ENCODE data around the gene REXO4.
"Not testable (repeated sequence)": the region's sequence is repeated elsewhere in the genome, so short reads cannot be mapped to it uniquely, and the experiment has no call there.

The REXO4 gene

DNA sequence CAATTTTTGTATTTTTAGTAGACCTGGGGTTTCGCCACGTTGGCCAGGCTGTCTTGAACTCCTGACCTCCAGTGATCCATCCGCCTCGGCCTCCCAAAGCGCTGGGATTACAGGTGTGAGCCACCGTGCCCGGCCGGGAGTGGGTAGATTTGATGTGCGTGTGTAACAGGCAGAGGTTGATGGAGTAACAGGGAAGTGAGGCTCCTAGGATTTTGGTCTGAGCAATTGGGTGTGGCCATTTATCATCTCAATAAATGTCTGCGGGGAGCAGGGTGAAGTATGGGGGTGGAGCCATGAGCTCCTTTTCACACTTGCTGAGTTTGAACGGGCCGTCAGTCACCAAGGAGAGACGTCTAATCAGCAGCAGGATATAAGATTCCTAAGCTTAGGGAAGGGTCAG lies 1.2 kb upstream of the REXO4 start:
- DNase-seq = no peak

DNA sequence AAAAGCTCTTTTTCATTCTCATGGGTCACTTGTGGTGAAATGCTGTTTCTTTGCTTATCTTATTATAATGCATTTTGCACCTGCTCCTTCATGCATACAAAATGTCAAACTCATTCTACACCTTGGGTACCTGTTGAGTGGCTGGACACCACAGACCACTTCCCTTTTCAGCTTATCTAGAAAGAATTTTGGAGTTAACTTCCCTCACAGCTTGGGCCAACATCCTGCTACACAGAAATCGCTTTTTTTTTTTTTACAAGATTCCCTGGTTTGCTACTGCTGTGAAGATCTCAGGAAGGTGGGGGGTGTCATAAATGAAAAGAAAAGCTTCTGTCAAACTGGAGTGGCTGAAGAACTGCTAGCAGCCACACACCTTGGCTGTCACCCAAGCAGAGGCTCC lies 2.6 kb downstream of the REXO4 start:
- no peak for DNase-seq

DNA sequence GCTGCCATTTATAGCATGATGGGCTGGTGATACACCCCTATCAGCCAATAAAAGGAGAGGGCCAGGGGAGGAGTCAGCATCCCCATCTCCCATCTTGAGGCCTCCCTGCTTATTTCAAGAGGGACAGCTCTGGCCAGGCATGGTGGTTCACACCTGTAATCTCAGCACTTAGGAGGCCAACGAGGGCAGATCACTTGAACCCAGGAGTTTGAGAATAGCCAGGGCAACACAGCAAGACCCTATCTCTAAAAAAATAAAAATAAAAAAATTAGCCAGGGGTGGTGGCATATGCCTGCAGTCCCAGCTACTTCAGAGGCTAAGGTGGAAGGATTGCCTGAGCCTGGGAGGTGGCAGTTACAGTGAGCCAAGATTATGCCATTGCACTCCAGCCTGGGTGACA lies 9.8 kb downstream of the REXO4 start:
- no peak for DNase-seq

DNA sequence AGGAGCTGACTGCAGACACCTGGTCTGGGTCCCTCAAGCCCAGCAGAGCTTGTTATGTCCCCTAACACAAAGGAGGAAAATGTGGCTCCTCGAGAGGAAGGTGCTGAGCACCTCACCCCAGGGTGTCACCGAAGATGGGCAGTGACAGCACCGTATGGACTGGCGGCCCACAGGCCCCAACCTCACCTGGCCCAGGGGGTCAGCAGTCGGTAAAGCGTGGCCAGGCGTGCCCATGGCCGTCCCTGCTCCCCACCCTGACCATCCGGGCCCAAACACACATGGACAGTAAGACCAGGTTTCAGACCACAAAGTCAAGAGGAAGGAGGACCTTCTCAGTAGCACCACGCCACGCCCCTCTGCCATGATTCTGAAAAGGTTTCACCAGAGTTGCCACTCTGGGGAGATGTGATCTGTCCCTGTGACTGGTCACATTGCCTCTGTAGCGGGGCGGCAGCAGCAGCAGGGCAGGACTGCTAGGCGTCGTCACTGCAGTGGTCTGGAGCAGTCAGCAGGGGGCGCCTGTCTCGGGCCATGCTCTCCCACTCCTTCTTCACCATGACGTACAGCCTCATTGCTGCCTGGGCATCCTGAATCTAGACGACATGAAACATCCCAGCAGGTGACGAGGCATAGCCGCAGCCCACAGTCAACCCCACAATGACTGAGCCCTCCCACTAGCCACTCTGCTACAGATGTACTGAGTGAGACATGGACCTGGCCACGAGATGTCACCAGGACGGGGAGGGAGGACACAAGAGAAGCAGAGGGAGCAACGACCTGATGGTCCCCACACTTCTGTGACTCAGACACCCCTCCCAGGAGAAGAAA lies 11.1 kb downstream of the REXO4 start:
- DNase-seq = peak; percentile 76

DNA sequence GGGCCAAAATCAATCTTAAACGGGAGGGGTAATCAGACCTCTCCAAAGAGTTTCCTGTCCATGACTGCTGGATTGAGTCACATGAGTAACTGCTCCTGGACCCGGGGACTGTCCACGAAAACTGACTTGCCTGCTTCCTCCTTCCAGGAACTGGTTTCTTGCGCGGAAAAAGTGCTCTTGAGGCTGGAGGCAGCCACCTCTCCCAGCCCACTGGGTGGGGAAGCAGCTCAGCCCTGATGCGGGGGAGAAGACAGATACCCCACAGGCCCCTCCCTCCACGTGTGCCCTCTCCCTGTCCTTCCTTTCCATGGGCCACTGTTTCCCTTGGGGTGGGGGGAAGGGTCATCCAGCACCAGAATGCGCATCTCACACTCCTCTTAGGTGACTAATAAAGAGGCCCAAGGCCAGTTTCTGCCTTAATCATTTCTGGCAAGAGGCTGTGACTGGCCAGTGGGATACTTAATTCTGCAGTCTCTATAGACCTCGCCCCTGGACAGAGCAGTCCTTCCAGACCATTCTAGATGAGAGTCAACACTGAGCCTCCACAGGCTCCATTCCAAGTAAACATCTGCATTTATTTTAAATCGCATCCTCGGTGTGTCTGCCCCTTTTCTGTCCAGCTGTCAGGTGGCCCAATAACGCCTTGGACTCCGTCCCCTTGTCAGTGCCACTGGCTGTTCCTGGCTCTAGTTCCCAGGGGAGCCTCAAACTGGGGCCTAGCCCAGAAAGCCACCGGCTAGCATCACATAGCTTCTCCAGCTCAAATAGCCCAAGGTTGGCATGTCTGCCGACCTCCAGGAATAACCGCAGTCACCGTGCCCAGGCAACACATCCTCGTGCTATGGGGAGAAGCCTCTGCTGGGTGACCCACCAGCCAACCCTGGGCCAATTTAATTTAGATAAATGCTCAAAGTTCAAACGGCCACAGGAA lies 12.0 kb downstream of the REXO4 start:
- no peak for DNase-seq

DNA sequence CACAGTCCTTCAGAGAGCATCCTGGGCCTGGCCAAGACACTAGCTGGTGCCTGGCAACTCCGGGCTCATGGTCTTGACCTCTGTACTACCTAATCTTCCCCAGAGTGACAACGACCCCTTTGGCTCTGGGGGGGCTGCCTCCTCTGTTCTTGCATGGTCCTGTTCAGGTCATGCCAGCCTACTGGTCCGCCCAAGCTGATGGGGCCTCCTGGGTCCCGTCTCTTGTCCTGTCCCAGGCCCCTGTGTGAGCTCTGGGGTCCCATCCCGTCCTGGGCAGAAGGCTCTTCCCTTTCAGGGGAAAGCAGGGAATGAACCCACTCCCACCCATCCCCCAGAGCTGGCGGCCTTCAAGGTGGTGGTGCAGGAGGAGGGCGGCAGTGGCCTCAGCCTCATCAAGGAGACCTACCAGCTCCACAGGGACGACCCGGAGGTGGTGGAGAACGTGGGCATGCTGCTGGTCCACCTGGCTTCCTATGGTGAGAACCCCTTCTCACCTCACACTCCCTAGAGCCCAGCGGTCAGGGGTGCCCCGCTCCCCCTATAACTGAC lies 13.3 kb downstream of the REXO4 start:
- DNase-seq = no peak

DNA sequence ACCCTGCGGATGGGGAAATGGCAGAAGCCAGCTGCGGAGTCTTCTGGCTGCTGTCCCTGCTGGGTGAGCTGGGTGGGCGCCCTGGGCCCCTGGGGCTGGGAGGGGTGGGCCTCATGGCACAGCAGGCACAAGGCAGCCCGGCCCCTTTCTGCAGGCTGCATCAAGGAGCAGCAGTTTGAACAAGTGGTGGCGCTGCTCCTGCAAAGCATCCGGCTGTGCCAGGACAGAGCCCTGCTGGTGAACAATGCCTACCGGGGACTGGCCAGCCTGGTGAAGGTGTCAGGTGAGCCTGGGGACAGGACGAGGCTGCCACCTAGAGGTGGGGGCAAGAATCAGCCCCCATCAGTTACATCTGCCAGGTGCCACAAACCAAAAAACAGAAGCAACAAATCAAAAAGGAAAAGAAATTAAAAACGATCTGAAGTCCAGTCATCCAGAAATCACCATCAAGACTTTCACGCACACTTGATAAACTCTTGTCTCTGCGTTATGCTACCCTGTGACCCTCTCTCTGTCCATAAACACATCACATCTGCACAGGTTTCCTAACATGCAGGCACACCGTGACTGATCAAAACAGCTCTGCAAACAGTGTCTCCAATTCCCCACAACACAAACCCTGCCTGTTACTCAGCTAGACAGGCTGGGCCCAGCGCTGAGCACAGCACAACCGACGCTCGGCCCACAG lies 13.9 kb downstream of the REXO4 start:
- DNase-seq = peak; percentile 45

DNA sequence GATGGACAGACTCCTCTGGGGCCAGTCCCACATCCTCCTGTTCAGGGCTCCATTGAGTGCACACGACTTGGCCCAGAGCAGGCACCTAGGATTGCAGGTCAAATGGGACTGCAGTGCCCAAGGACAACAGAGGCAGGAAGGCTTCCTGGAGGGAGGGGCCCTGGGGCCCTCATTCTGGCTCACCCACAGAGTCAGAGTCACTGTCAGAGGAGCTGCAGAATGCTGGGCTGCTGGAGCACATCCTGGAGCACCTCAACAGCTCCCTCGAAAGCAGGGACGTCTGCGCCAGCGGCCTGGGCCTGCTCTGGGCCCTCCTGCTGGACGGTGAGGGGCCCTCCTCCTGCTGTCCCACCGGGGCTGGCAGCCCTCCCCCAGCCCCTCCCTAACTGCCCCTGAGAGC lies 15.1 kb downstream of the REXO4 start:
- DNase-seq = no peak

DNA sequence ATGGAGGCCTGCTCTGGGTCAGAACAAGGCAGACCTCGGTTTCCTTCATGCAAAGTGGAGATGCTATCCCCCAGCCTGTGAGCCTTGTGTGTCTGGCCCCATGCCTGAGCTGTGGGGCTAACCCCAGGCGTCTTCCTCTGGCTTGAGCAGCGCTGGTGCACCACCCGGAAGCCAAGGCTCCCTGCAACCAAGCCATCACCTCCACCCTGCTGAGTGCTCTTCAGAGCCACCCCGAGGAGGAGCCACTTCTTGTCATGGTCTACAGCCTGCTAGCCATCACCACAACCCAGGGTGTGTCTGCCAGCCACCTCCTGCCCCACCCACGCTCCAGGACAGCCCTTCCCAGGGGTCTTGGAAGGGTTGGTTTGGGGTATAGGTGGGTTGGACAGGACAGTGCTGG lies 16.2 kb downstream of the REXO4 start:
- DNase-seq = no peak

DNA sequence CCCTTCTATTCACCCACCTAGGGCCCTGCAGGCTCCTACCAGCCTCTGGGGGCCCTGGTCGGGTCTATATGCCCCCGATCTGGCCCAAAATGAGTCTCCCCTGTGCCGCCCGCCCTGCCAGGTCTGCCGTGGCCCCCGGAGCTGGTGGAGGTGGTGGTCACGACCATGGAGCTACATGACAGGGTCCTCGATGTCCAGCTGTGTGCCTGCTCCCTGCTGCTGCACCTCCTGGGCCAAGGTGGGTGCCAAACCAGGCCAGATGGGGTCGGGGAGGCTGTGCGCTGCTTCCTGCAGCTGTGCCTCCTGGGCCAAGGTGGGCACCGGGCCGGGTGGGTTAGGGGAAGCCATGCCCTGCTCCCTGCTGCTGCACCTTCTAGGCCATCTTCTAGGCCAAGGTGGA lies 17.5 kb downstream of the REXO4 start:
- no peak for DNase-seq

DNA sequence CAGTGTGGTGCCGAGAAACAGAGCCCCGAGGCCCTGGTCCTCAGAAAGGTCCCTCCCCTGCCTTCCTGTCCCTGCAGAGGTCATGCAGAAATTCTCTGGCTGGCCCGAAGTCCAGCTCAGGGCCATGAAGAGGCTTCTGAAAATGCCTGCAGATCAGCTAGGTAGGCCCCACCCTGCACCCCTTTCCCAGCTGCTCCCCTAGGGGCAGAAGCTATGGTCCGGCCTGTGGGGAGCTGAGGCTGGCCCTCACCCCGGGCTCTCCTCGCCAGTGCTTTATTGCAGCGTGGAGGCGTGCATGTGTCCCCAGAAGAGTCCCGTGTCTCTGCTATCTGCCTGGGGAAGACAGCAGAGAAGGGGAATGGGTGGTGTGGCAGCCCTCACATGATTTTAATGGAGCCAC lies 19.9 kb downstream of the REXO4 start:
- DNase-seq = no peak

DNA sequence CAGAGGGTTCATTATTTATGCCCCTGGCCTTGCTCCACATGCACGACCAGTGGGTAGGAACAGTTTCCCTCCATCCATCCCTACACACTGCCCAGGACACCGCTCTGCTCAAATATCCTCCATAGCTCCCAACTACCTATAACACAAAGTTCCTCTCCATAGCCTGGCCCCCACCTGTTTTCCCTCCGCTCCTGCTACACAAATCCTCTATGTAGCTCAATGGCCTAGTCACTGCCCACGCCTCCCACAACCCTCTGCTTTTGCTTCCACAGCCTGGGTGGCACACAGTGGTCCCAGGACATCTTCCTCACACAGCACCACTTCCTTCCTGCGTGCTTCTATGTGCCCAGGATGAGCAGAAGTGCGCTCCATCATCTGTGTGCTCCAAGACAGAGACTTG lies 20.4 kb downstream of the REXO4 start:
- DNase-seq = no peak

DNA sequence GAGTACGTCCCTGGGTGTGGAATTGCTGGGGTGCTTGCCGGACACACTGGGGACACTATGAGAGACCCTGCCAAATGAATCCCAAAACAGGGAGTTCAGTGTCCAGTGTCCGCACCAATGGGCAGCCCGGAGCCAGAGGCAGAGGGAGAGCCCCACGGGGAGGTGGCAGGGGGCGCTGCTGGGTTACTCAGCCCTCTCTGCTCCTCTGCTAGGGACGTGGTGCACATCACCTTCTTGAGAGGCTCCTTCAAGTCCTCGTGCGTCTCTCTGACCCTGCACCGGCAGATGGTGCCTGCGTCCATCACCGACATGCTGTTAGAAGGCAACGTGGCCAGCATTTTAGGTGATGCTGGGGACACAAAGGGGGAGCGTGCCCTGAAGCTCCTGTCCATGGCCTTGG lies 20.9 kb downstream of the REXO4 start:
- DNase-seq = no peak

DNA sequence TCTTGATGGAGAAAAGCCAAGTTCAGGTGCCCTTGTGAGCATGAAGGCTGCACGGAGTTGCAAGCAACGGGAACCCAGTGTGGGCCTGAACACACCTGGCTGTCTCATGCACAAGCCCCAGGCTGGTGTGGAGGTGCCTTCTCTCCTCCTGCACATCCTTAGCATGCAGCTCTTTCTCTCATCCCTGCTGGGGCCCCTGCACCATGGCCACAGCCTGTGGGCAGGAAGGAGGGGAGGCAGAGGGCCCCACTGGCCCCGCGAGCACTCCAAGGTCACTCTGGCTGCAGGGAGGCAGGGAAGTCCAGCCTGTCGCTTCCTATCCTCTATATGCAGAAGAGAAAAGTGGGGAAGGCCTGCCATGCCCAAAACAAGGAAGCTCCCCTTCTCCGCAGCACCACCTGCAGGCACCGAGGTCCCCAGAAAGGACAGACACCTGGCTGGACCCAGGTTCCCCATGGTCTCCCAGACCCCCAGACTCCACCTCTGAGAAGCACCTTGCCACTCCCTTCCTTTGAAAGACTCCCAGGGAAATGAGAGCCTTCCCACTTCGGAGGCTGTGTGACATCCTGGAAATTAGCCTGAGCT lies 23.0 kb downstream of the REXO4 start:
- DNase-seq = no peak

DNA sequence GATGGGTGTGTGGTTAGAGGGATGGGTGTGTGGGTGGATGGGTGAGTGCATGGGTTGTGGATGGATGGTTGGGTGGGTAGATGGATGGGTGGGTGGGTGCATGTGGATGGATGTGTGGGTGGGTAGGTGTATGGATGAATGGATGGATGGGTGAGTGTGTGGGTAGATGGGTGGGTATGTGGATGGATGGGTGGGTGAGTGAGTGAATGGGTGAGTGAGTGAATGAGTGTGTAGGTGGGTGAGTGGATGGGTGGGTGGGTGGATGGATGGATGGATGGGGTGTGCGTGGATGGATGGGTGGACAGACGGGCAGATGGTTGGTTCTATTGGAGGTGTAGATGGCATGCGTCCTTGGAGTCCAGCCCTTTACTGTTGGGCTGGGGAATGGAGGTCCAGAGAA lies 24.4 kb downstream of the REXO4 start:
- no peak for DNase-seq

DNA sequence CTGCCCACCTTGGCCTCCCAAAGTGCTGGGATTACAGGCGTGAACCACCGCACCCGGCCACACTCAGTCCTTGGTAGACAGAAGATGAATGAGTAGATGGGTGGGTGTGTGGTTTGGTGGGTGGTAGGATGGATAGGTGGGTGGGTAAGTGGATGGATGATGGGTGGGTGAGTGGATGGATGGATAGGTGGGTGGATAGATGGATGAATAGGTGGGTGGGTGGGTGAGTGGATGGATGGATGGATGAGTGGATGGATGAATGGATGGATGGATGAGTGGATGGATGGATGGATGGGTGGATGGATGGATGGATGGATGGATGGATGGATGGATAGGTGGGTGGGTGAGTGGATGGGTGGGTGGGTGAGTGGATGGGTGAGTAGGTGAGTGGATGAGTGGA lies 25.5 kb downstream of the REXO4 start:
- DNase-seq = not testable (repeated sequence)

DNA sequence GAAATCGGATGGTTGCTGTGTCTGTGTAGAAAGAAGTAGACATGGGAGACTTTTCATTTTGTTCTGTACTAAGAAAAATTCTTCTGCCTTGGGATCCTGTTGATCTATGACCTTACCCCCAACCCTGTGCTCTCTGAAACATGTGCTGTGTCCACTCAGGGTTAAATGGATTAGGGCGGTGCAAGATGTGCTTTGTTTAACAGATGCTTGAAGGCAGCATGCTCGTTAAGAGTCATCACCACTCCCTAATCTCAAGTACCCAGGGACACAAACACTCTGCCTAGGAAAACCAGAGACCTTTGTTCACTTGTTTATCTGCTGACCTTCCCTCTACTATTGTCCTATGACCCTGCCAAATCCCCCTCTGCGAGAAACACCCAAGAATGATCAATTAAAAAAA lies 26.4 kb downstream of the REXO4 start:
- DNase-seq = not testable (repeated sequence)

DNA sequence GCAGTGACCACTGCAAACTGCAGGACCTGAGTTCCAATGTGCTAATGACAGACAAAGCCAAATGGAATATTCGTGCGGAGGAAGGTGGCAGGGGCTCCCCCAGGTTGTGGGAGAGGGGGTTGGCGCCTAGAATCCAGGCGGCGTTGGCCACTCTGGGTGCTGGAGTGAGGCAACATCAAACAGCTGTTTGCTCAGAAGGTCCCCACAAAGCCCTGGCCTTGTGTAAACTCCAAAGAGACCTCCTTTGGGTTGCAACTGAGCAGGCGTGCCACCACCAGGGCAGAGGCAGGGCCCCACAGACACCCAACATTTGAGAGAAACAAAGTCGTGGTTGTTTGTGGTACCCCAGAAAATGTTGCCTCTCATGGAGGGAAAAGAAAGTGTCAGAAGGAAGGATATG lies 27.1 kb downstream of the REXO4 start:
- no peak for DNase-seq

DNA sequence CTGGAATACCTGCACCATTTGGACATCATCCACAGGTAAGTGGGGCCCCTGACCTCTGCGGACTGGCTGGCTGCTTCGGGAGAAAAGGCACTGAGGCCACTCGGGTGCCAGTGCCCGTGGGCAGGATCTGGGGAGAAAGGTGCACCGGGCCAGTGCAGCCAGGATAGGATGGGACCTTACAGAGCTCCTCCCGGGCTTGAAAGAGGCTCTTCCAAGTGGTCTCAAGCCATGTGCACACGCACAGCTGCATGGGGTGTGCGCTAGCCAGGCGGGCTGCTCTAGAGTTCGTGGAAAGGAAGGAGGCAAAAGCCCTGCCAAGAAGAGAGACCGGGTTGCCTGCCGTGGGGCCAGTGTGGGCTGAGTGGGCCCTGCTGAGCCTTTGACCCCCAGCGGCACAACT lies 28.2 kb downstream of the REXO4 start:
- DNase-seq = no peak

DNA sequence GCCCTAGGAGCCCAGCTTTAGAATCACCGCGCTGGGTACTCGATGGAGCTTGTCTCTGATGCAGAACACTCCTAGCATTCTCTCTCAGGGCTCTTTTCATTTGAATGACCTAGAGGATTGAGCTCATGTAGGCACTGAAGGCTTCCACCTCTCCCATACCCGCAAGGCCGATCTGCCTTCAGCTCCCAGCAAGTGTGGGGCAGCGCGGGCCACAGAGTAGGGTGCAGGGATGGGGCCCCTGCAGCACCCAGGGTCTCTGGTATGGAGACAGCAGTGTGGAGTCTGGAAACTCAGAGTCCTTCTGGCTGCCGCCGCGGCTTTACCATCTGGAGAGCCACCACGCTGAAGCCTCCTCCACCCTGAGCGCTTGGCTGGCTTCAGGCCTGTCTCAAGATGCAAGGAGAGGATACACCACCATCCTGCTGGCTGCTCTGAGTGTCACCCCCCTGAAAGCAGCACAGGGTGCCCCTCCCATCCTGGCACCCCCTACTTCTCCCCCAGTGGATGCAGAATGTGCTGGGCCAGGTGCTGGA lies 28.7 kb downstream of the REXO4 start:
- DNase-seq = no peak

DNA sequence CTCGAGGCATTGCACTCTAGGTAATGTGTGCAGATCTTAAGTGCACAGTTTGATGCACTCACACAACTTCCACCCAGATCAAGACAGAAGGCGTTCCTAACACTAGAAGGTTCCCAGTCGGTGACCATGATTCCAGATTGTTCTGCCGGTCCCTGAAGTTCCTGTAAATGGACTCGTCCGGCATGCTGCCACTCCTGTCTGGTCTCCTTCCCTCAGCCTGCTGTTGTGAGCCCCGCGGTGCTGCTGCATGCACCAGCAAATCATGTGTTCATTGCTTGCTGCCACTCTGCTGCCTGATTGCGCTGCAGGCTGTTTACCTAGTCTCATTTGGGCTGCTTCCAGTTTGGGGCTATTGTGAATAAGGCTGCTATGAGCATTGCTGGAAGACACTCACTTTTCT lies 30.1 kb downstream of the REXO4 start:
- DNase-seq = peak; percentile 47

DNA sequence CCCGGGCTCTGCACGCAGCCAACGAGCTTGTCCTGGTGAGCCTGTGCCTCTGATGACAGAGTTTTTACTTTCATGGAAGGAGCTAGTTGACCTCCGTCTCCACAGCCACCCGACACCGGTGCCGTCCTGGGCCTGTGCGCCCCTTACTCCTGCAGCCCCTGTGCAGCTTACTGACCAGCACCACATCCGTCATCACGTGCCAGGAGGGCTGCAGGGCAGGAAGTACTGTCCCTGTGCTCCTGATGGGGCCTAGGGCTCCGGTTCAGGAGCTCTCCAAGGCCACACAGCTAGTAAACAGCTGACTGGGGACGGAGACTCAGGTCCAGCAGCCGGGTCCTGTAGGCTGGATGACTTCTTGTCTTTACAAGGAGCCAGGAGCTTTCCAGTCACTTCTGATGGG lies 31.5 kb downstream of the REXO4 start:
- DNase-seq = no peak

DNA sequence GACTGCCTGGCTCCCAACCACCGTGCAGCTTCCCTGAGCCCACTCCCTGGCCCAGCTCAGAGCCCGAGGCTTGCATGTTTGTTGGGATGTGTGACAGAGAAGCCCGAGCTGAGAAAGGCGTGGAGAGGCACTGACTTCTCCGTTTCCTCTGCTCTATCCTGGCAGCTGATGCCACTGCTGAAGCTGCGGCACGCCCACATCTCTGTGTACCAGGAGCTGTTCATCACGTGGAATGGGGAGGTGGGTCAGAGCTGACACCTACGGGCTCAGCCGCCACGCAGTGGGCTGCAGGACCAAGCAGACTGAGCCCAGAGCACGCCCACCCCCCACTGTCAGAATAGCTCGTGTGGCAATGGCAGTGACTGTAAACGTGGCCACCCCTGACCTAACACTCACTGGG lies 32.4 kb downstream of the REXO4 start:
- no peak for DNase-seq
